ENCODE measurements around the gene BDKRB2.

BDKRB2 gene

GRCh38 chr14:96267336-96267735, 62.7 kb downstream of the BDKRB2 start:
- peak; percentile 83 for DNase-seq (ENCODE audit: extremely low read depth, low read depth)
- TF ChIP-seq CTCF (IDR thresholded peaks at IDR 0.05; ENCODE audit: low read depth, low read length) = no peak

DNA sequence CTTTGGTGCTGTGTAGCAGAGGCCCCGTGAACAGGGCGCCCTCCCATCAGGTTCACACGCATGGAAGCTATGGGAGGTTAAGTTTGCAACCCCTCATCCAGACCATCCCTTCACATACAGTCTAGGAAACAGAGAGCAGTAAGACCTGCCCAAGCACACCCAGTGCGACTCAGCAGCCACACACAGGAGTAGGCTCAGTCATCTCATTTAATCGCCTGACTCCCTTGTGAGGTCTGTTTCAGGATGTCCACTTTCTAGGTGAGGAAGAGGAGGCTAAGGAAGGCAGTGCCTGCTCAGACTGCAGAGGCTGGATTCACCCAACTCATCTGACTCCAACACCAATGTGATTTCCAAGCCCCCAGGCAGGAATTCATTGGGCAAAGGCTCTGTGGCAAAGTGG, 63.3 kb downstream of the BDKRB2 start:
- no peak for DNase-seq (ENCODE audit: extremely low read depth, low read depth)
- TF ChIP-seq CTCF (IDR thresholded peaks at IDR 0.05; ENCODE audit: low read depth, low read length) = no peak

GRCh38 chr14:96268431-96269358, 64.1 kb downstream of the BDKRB2 start:
- peak; percentile 86 for DNase-seq (ENCODE audit: extremely low read depth, low read depth)

DNA sequence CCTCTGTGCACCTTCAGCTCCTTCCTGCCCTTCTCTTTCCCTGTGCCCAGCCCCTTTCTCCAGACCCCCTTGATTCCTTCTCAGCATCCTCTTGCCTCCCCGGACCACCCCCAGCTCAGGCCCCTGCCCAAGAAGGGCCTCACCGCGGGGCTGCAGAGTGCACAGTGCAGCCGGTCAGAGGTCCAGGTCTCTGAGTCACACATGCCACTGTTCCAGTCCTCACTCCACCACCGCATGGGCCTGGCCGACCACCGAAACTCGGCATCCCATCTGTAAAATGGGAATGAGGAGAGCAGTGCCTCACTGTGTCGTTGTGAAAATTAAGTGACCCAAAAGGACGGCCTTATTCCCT, 64.7 kb downstream of the BDKRB2 start:
- TF ChIP-seq CTCF (IDR thresholded peaks at IDR 0.05; ENCODE audit: low read depth, low read length) = no peak
- no peak for DNase-seq (ENCODE audit: extremely low read depth, low read depth)

More at GRCh38 chr14:96268431-96269358, 64.1 kb downstream of the BDKRB2 start:
- no peak for TF ChIP-seq CTCF (IDR thresholded peaks at IDR 0.05; ENCODE audit: low read depth, low read length)

- DNase-seq (ENCODE audit: extremely low read depth, low read depth) = no peak
- no peak for TF ChIP-seq CTCF (IDR thresholded peaks at IDR 0.05; ENCODE audit: low read depth, low read length)
Observed at GRCh38 chr14:96270565-96271420, 66.2 kb downstream of the BDKRB2 start.

DNA sequence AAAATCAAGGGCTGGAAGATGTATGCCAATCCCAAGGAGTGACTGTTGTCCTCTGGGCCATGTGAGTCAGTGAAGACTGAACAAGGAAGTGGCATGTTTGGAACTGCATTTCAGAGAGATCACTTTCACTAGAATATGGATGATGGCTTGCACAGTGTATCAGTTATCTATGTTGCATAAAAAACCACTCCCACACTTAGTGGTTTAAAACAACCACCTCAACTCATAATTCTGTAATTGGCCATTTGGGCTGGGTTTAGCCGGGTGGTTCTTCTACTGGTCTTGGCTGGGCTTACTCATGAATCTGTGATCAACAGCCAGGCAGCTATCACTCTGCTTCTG, 66.8 kb downstream of the BDKRB2 start:
- no peak for DNase-seq (ENCODE audit: extremely low read depth, low read depth)
- TF ChIP-seq CTCF (IDR thresholded peaks at IDR 0.05; ENCODE audit: low read depth, low read length) = no peak

Measured in AG09319 (cell line).